GM12892 (cell line): ENCODE results near the gene SH2B2.

Source experiments
- POLR2A ChIP-seq: IDR thresholded peaks from 2 replicates; pipeline ENCODE4 v1.6.1; 2011; ENCODE audit warnings: low read depth, low read length, control low read depth
- POLR2AphosphoS5 ChIP-seq: IDR thresholded peaks from 2 replicates; pipeline ENCODE4 v1.6.1; 2011; ENCODE audit warnings: low read depth, low read length, control low read depth

DNA sequence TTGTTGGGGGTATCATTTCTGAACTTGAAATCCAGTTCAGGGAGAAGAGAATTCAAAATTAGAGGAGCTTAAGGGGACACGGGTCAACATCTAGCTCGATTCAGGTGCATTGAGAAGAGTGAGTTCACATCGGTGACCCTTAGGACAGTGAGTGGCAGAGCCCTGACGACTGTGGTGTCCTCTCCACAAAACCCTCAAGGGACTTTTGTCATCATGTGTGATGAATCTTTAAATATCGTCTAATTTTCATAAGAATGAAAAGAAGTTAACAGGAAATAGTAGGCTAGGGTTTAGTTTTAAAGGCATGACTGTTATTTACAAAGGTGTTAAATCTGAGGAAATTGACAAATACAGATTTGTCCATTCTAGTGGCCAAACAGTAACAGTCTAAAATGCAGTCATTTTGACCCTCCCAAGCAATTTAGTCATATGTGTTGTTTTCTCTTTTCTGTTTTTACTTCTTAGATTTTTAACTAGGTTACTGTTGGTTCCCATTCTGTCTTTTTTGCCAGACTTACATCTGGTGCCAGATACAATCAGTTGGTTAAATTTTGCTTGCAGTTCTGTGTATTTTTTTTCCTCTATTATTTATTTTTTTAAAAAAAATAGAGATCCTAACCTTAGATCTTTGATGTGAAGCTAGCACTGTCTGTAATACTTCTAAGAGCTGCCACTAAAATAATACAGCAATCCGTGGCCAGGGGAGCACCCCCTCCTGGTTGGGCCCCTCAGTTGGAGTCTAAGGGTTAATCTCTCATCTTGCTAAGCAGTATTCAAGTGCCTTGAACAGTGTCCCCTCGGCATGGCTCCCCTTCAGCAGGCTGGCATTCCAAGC, 34.9 kb upstream of the SH2B2 start:
- TF ChIP-seq POLR2A = no peak
- no peak for TF ChIP-seq POLR2AphosphoS5
